Measurements from ENCODE around the gene INSYN2A. TPM values are rescaled to one million over a fixed set of nuclear protein-coding genes. Genes with fewer than 3 reads are reported as not detected.

INSYN2A gene
- total and polyA plus RNA-seq, 9 of the 15 experiments (the other 6 are each of a cell fraction or from before 2014, with no cell fraction given) = not detected

- TF ChIP-seq MLX (CRISPR knock-in tag; conservative IDR thresholded peaks at IDR 0.05) = no peak
Measured at GRCh38 chr10:127149501-127150081, 46.8 kb downstream of the INSYN2A start (continued).

- POLR2A ChIA-PET = no interaction called here
- DNase-seq (ENCODE audit: extremely low read depth in 1 of 4, low spot score in 3 of 4) = no peak
- 0% methylated on average over 2 of the region's 2 CpGs for WGBS (ENCODE audit: insufficient coverage, low coverage, missing lambda C conversion rate)
- FAIRE-seq = no peak
- intact Hi-C loops (cut with micrococcal nuclease) (no loop called here), in situ Hi-C loops (cut with MboI) (no loop called here)
- no TSS peak for BruUV-seq (replicated peaks)
- no peak overlapping the region for H3K27ac ChIP-seq (ENCODE audit: extremely low read depth, low read depth, low read length)
- no peaks in the 10 kb centered on the region for H3K9me3 ChIP-seq (replicated peaks; ENCODE audit: control insufficient read depth, insufficient read depth, low read depth, low read length)
- CTCF ChIA-PET (ENCODE audit: low intra/inter-chr PET ratio) = no interaction called here
- TF ChIP-seq POLR2AphosphoS5 (IDR thresholded peaks at IDR 0.05; ENCODE audit: control insufficient read depth, insufficient read depth, low read depth, low read length) = no peak
- TF ChIP-seq ILK (tag; IDR thresholded peaks at IDR 0.05; ENCODE audit: borderline replicate concordance, low read depth) = no peak
- no peak overlapping the region for H3K4me2 ChIP-seq (ENCODE audit: insufficient read depth, low read length)
- no peak overlapping the region for H3K9ac ChIP-seq (ENCODE audit: insufficient read depth in 1 of 2, low read depth in 2 of 2, low read length in 2 of 2)
- H3K79me2 ChIP-seq (ENCODE audit: control insufficient read depth, insufficient read depth, low read length) = no peaks in the 10 kb centered on the region
- H2AFZ ChIP-seq (ENCODE audit: low read depth, low read length) = no peak overlapping the region
- H4K20me1 ChIP-seq (replicated peaks; ENCODE audit: control insufficient read depth, insufficient read depth, low read length) = no peaks in the 10 kb centered on the region
- no peaks in the 10 kb centered on the region for H3K27me3 ChIP-seq (ENCODE audit: control insufficient read depth in 2 of 2, insufficient read depth in 2 of 2, low read length in 2 of 2)
- no peak for ATAC-seq
- H3K4me3 ChIP-seq = no peak overlapping the region
- no peaks in the 10 kb centered on the region for H3K9me1 ChIP-seq (ENCODE audit: control insufficient read depth, insufficient read depth, low read length)
- no peaks in the 10 kb centered on the region for H3K4me1 ChIP-seq (replicated peaks in 1 of 2; ENCODE audit: control insufficient read depth in 2 of 2, insufficient read depth in 2 of 2, low read length in 2 of 2)
- H3K36me3 ChIP-seq (ENCODE audit: control insufficient read depth, insufficient read depth, low read length) = no peaks in the 10 kb centered on the region
Measured at GRCh38 chr10:127148933-127149220, 47.5 kb downstream of the INSYN2A start.
